Natural killer cell treated with Interleukin-12 subunit alpha and Interleukin-12 subunit beta and Interleukin-15 and Interleukin-18, amount 100 ng/mL, for 72 hours (primary cell): ENCODE data around the gene BOC. TPM values are rescaled to one million over a fixed set of nuclear protein-coding genes. Genes with fewer than 3 reads are reported as not detected.

ENCODE experiments used
- ATAC-seq, 2 donors: fragments of 150-1000 bp; cut with Tn5 transposase in 1 of 2; sonication (Bioruptor Pico), chemical (Tn5 transposase) in 1 of 2; 2 replicates each; pipeline ENCODE4 v1.10.0; 2021
- DNase-seq: peaks from one replicate; pipeline ENCODE4 v3.0.0; 2022; ENCODE audit warnings: low spot score
- H3K27ac Mint-ChIP-seq, 2 donors: 1 replicate in 1 of 2; 2 replicates in 1 of 2; pipeline ENCODE4 v1.8.0; 2022; ENCODE audit warnings: mixed read lengths in 2 of 2, mild to moderate bottlenecking in 1 of 2, moderate library complexity in 1 of 2
- H3K27me3 Mint-ChIP-seq, 2 donors: 1 replicate in 1 of 2; 2 replicates in 1 of 2; pipeline ENCODE4 v1.8.0; 2022; ENCODE audit warnings: mixed read lengths in 2 of 2
- H3K36me3 Mint-ChIP-seq: one replicate; pipeline ENCODE4 v1.8.0; 2022; ENCODE audit warnings: mixed read lengths
- H3K4me1 Mint-ChIP-seq, 2 donors: 1 replicate in 1 of 2; 2 replicates in 1 of 2; pipeline ENCODE4 v1.8.0; 2022; ENCODE audit warnings: low read depth in 2 of 2, mixed read lengths in 2 of 2, mild to moderate bottlenecking in 1 of 2
- H3K4me3 Mint-ChIP-seq: one replicate; pipeline ENCODE4 v1.8.0; 2022; ENCODE audit warnings: mixed read lengths
- H3K9me3 Mint-ChIP-seq: 2 replicates; pipeline ENCODE4 v1.8.0; 2022; ENCODE audit warnings: mixed read lengths
- total RNA-seq, 2 donors: library from RNA; stranded (reverse); gene quantifications; one replicate each; pipeline ENCODE4 v1.2.3, GENCODE V29; 2022

The BOC gene
- total RNA-seq, 2 donors from 2014 or later, result 1.5 TPM; not detected in 1

- H3K9me3 Mint-ChIP-seq, result no peaks in the 10 kb centered on the region
- peaks cover 41% of the 10 kb centered on the region in 2 donors for H3K27me3 Mint-ChIP-seq
- H3K4me3 Mint-ChIP-seq, result peak overlapping the region; percentile 60
- no peaks in the 10 kb centered on the region for H3K36me3 Mint-ChIP-seq
- peak overlapping the region in 1 of 2 donors; percentile 53 for H3K27ac Mint-ChIP-seq
- H3K4me1 Mint-ChIP-seq, result peaks cover 24 to 29% of the 10 kb centered on the region in 2 donors
- peak; percentile 83 for ATAC-seq
- peak; percentile 71 for DNase-seq
Observed at GRCh38 chr3:113223475-113224281, 12.3 kb downstream of the BOC start.

GRCh38 chr3:113225286-113225685 is 13.9 kb downstream of the BOC start:
- Mint-ChIP-seq H3K27ac (no peak overlapping the region), H3K36me3 (no peaks in the 10 kb centered on the region)
- ATAC-seq, result no peak

GRCh38 chr3:113226491-113226890 is 15.1 kb downstream of the BOC start:
- Mint-ChIP-seq H3K4me3 (no peak overlapping the region), H3K4me1 (peaks cover 17 to 22% of the 10 kb centered on the region in 2 donors), H3K9me3 (no peaks in the 10 kb centered on the region), H3K27ac (no peak overlapping the region), H3K36me3 (no peaks in the 10 kb centered on the region), H3K27me3 (peaks cover 26 to 31% of the 10 kb centered on the region in 2 donors)
- no peak for DNase-seq
- no peak for ATAC-seq

More at GRCh38 chr3:113225286-113225685, 13.9 kb downstream of the BOC start:
- Mint-ChIP-seq H3K4me1 (peaks cover 22 to 24% of the 10 kb centered on the region in 2 donors), H3K4me3 (no peak overlapping the region), H3K27me3 (peaks cover 36 to 39% of the 10 kb centered on the region in 2 donors), H3K9me3 (no peaks in the 10 kb centered on the region)
- DNase-seq, result no peak

- Mint-ChIP-seq H3K27me3 (peaks cover 19 to 25% of the 10 kb centered on the region in 2 donors), H3K36me3 (no peaks in the 10 kb centered on the region), H3K9me3 (no peaks in the 10 kb centered on the region), H3K4me3 (no peak overlapping the region), H3K4me1 (peaks cover 17% of the 10 kb centered on the region in 2 donors), H3K27ac (no peak overlapping the region)
- DNase-seq, result no peak
- ATAC-seq, result no peak
Observed at GRCh38 chr3:113227146-113227545, 15.8 kb downstream of the BOC start.

- DNase-seq (no peak), ATAC-seq (no peak)
- Mint-ChIP-seq H3K4me1 (peaks cover 6 to 7% of the 10 kb centered on the region in 2 donors), H3K36me3 (no peaks in the 10 kb centered on the region), H3K27me3 (peaks cover 17 to 18% of the 10 kb centered on the region in 2 donors), H3K9me3 (no peaks in the 10 kb centered on the region), H3K27ac (no peak overlapping the region), H3K4me3 (no peak overlapping the region)
Observed at GRCh38 chr3:113228498-113229286, 17.3 kb downstream of the BOC start.

GRCh38 chr3:113231391-113231790 is 20.0 kb downstream of the BOC start:
- DNase-seq, result no peak
- no peaks in the 10 kb centered on the region for H3K36me3 Mint-ChIP-seq

GRCh38 chr3:113231827-113232253 is 20.5 kb downstream of the BOC start:
- H3K4me1 Mint-ChIP-seq, result no peaks in the 10 kb centered on the region
- H3K9me3 Mint-ChIP-seq, result no peaks in the 10 kb centered on the region
- no peaks in the 10 kb centered on the region for H3K36me3 Mint-ChIP-seq
- no peak overlapping the region for H3K4me3 Mint-ChIP-seq
- ATAC-seq (peak in 1 of 2 donors; percentile 45), DNase-seq (no peak)
- H3K27ac Mint-ChIP-seq, result no peak overlapping the region
- H3K27me3 Mint-ChIP-seq, result peaks cover 23 to 24% of the 10 kb centered on the region in 2 donors

More at GRCh38 chr3:113231391-113231790, 20.0 kb downstream of the BOC start:
- Mint-ChIP-seq H3K27ac (no peak overlapping the region), H3K4me3 (no peak overlapping the region), H3K4me1 (no peaks in the 10 kb centered on the region), H3K9me3 (no peaks in the 10 kb centered on the region), H3K27me3 (peaks cover 25 to 26% of the 10 kb centered on the region in 2 donors)
- peak in 1 of 2 donors; percentile 50 for ATAC-seq

- Mint-ChIP-seq H3K36me3 (no peaks in the 10 kb centered on the region), H3K4me1 (no peaks in the 10 kb centered on the region), H3K9me3 (no peaks in the 10 kb centered on the region), H3K27me3 (peaks cover 20 to 24% of the 10 kb centered on the region in 2 donors), H3K4me3 (no peak overlapping the region), H3K27ac (no peak overlapping the region)
- DNase-seq (no peak), ATAC-seq (no peak)
Observed at GRCh38 chr3:113232342-113232741, 21.0 kb downstream of the BOC start.

- no peak for ATAC-seq
- Mint-ChIP-seq H3K4me3 (no peak overlapping the region), H3K36me3 (no peaks in the 10 kb centered on the region), H3K27ac (no peak overlapping the region), H3K9me3 (no peaks in the 10 kb centered on the region), H3K4me1 (no peaks in the 10 kb centered on the region), H3K27me3 (peaks cover 22 to 36% of the 10 kb centered on the region in 2 donors)
- no peak for DNase-seq
Observed at GRCh38 chr3:113233497-113233896, 22.1 kb downstream of the BOC start.

GRCh38 chr3:113234028-113234427 is 22.7 kb downstream of the BOC start:
- ATAC-seq, result no peak

GRCh38 chr3:113234688-113235260 is 23.4 kb downstream of the BOC start:
- no peak overlapping the region for H3K27ac Mint-ChIP-seq
- no peak overlapping the region for H3K4me3 Mint-ChIP-seq
- no peak for ATAC-seq

More at GRCh38 chr3:113234028-113234427, 22.7 kb downstream of the BOC start:
- H3K36me3 Mint-ChIP-seq, result no peaks in the 10 kb centered on the region
- no peak overlapping the region for H3K4me3 Mint-ChIP-seq
- H3K27ac Mint-ChIP-seq, result no peak overlapping the region
- no peaks in the 10 kb centered on the region for H3K9me3 Mint-ChIP-seq
- H3K27me3 Mint-ChIP-seq, result peaks cover 22 to 41% of the 10 kb centered on the region in 2 donors
- no peak for DNase-seq
- no peaks in the 10 kb centered on the region for H3K4me1 Mint-ChIP-seq

GRCh38 chr3:113238503-113238902 is 27.1 kb downstream of the BOC start:
- DNase-seq (no peak), ATAC-seq (no peak)
- H3K9me3 Mint-ChIP-seq, result no peaks in the 10 kb centered on the region
- no peak overlapping the region for H3K4me3 Mint-ChIP-seq
- peaks cover 24 to 51% of the 10 kb centered on the region in 2 donors for H3K27me3 Mint-ChIP-seq
- H3K36me3 Mint-ChIP-seq, result no peaks in the 10 kb centered on the region
- H3K27ac Mint-ChIP-seq, result peak overlapping the region in 1 of 2 donors; percentile 6
- H3K4me1 Mint-ChIP-seq, result peaks cover 22 to 24% of the 10 kb centered on the region in 2 donors

More at GRCh38 chr3:113234688-113235260, 23.4 kb downstream of the BOC start:
- Mint-ChIP-seq H3K4me1 (no peaks in the 10 kb centered on the region), H3K36me3 (no peaks in the 10 kb centered on the region), H3K27me3 (peaks cover 23 to 47% of the 10 kb centered on the region in 2 donors), H3K9me3 (no peaks in the 10 kb centered on the region)
- no peak for DNase-seq

- peak overlapping the region; percentile 33 for H3K4me3 Mint-ChIP-seq
- H3K27me3 Mint-ChIP-seq, result peaks cover 23 to 50% of the 10 kb centered on the region in 2 donors
- DNase-seq (no peak), ATAC-seq (no peak)
- H3K27ac Mint-ChIP-seq, result peak overlapping the region in 1 of 2 donors; percentile 83
- peaks cover 22 to 28% of the 10 kb centered on the region in 2 donors for H3K4me1 Mint-ChIP-seq
- H3K36me3 Mint-ChIP-seq, result no peaks in the 10 kb centered on the region
- H3K9me3 Mint-ChIP-seq, result no peaks in the 10 kb centered on the region
Observed at GRCh38 chr3:113240841-113241240, 29.5 kb downstream of the BOC start.
